Fibroblast of lung (primary cell): ENCODE results near the gene OR6Y1. TPM values are rescaled to one million over a fixed set of nuclear protein-coding genes. Genes with fewer than 3 reads are reported as not detected.

Source experiments
- DNase-seq, 2 donors: peaks; one replicate each; pipeline versions ENCODE4 v3.0.0 to v3.0.0-alpha.2; 2010; ENCODE audit warnings: low read depth in 2 of 2
- H2AFZ ChIP-seq: 2 replicates; pipeline ENCODE4 v1.5.1; 2012; ENCODE audit warnings: low read length, control low read depth, inconsistent platforms
- H3K27ac ChIP-seq: 2 replicates; pipeline ENCODE4 v1.5.1; 2011; ENCODE audit warnings: low read length, control low read depth; ENCODE audit not compliant: insufficient read depth
- H3K27me3 ChIP-seq: 2 replicates; pipeline ENCODE4 v1.5.1; 2011; ENCODE audit warnings: mild to moderate bottlenecking, low read length; ENCODE audit not compliant: control insufficient read depth, insufficient read depth
- H3K36me3 ChIP-seq: 2 replicates; pipeline ENCODE4 v1.5.1; 2011; ENCODE audit warnings: low read length; ENCODE audit not compliant: control insufficient read depth, insufficient read depth
- H3K4me1 ChIP-seq: 2 replicates; pipeline ENCODE4 v1.5.1; 2011; ENCODE audit warnings: low read length; ENCODE audit not compliant: control insufficient read depth, insufficient read depth; ENCODE audit errors: extremely low read depth
- H3K4me2 ChIP-seq: 2 replicates; pipeline ENCODE4 v1.5.1; 2011; ENCODE audit warnings: low read length, control low read depth; ENCODE audit not compliant: insufficient read depth; ENCODE audit errors: extremely low read depth
- H3K4me3 ChIP-seq, 4 experiments: fragments of 200-600 bp in 1 of 4; sonication (generic) in 1 of 4; replicated peaks in 1 of 4; 2 replicates each; pipeline ENCODE4 v1.5.1; 2011 to 2016; ENCODE audit warnings: low read length in 4 of 4, low read depth in 3 of 4, mild to moderate bottlenecking in 3 of 4, control low read depth in 2 of 4, inconsistent platforms in 1 of 4, mixed read lengths in 1 of 4; ENCODE audit not compliant: insufficient read depth in 1 of 4; ENCODE audit errors: control extremely low read depth in 1 of 4
- H3K79me2 ChIP-seq: 2 replicates; pipeline ENCODE4 v1.5.1; 2012; ENCODE audit warnings: mild to moderate bottlenecking, low read length, inconsistent platforms; ENCODE audit not compliant: control insufficient read depth, insufficient read depth
- H3K9ac ChIP-seq: 2 replicates; pipeline ENCODE4 v1.5.1; 2011; ENCODE audit warnings: mild to moderate bottlenecking, low read length, control low read depth; ENCODE audit not compliant: insufficient read depth
- H3K9me3 ChIP-seq: 2 replicates; pipeline ENCODE4 v1.5.1; 2012; ENCODE audit warnings: low read depth, low read length; ENCODE audit not compliant: control insufficient read depth, insufficient read depth
- H4K20me1 ChIP-seq: 2 replicates; pipeline ENCODE4 v1.5.1; 2011; ENCODE audit warnings: low read length; ENCODE audit not compliant: control insufficient read depth, insufficient read depth; ENCODE audit errors: extremely low read depth
- EZH2 ChIP-seq: IDR thresholded peaks from 2 replicates; pipeline ENCODE4 v1.5.1; 2012; ENCODE audit warnings: low read length, control low read depth, mild to moderate bottlenecking; ENCODE audit errors: missing control alignments
- polyA minus RNA-seq: library from RNA; depleted of rRNA, polyadenylated mRNA; stranded (reverse); fragments of >200 nt; gene quantifications from 2 replicates; pipeline ENCODE4 v1.2.3, GENCODE V29; 2011; ENCODE audit warnings: low replicate concordance
- polyA plus RNA-seq, 2 donors: library from polyadenylated mRNA; depleted of rRNA in 1 of 2; stranded (reverse) in 1 of 2; unstranded in 1 of 2; fragments of >200 nt; gene quantifications; 2 replicates each; pipeline ENCODE4 v1.2.1, GENCODE V29; 2011 to 2012; ENCODE audit warnings: missing spikeins in 1 of 2
- total RNA-seq: library from RNA; depleted of rRNA; stranded (reverse); fragments of >200 nt; gene quantifications from 2 replicates; pipeline ENCODE4 v1.2.1, GENCODE V29; 2014
- TF ChIP-seq, protein P1 (sequence below), 2 donors: IDR thresholded peaks in 1 of 2; conservative IDR thresholded peaks in 1 of 2; 1 replicate in 1 of 2; 2 replicates in 1 of 2; pipeline ENCODE4 v1.5.1; 2011 to 2012; ENCODE audit warnings: low read length in 2 of 2, control low read depth in 1 of 2, inconsistent platforms in 1 of 2, low read depth in 1 of 2, mild to moderate bottlenecking in 1 of 2

OR6Y1 gene, protein sequence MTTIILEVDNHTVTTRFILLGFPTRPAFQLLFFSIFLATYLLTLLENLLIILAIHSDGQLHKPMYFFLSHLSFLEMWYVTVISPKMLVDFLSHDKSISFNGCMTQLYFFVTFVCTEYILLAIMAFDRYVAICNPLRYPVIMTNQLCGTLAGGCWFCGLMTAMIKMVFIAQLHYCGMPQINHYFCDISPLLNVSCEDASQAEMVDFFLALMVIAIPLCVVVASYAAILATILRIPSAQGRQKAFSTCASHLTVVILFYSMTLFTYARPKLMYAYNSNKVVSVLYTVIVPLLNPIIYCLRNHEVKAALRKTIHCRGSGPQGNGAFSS
- not detected in 2 replicates for total RNA-seq
- polyA plus RNA-seq, result not detected in 2 replicates
- not detected in 2 replicates for polyA plus RNA-seq (2012)
- polyA minus RNA-seq, result not detected in 2 replicates

DNA sequence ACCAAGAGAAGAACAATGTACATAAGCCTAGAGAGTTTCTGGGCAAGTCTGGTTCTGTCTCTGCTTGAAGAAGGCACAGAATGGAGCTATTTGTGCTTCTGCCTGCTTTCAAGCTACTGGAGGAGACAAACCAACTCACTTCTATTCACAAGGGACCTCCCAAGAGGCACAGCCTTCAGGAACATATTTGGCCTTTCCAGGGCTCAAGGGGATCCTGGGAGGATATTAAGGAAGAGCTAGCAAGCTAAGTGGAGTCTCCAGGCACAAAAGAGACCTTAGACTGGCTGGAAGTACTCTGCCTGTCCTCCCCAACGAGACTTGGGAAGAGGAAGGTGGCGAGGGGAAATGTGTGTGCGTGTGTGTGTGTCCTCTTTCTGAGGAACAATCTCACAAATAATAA is at the start of gene OR6Y1:
OR6Y1 (minus strand) TSS at position 54 of the 400 bp plus-strand sequence. CDS start 6,300 bp downstream, outside the sequence.
- TF ChIP-seq EZH2, result no peak
- TF ChIP-seq, protein P1, sequence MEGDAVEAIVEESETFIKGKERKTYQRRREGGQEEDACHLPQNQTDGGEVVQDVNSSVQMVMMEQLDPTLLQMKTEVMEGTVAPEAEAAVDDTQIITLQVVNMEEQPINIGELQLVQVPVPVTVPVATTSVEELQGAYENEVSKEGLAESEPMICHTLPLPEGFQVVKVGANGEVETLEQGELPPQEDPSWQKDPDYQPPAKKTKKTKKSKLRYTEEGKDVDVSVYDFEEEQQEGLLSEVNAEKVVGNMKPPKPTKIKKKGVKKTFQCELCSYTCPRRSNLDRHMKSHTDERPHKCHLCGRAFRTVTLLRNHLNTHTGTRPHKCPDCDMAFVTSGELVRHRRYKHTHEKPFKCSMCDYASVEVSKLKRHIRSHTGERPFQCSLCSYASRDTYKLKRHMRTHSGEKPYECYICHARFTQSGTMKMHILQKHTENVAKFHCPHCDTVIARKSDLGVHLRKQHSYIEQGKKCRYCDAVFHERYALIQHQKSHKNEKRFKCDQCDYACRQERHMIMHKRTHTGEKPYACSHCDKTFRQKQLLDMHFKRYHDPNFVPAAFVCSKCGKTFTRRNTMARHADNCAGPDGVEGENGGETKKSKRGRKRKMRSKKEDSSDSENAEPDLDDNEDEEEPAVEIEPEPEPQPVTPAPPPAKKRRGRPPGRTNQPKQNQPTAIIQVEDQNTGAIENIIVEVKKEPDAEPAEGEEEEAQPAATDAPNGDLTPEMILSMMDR (conservative IDR thresholded peaks at IDR 0.05 in 1 of 2, IDR thresholded peaks at IDR 0.05 in 1 of 2; ENCODE audit: low read depth in 1 of 2, low read length in 2 of 2), result no peak
- Histone ChIP-seq H3K4me1 (no peaks in the 10 kb centered on the region), H3K27me3 (no peaks in the 10 kb centered on the region), H2AFZ (no peak within 1 kb of the TSS), H3K36me3 (no peaks in the 10 kb centered on the region), H3K27ac (no peak within 1 kb of the TSS), H3K9ac (no peak within 1 kb of the TSS), H3K4me2 (no peak within 1 kb of the TSS), H3K4me3 (no peak within 1 kb of the TSS), H3K79me2 (no peaks in the 10 kb centered on the region), H4K20me1 (no peaks in the 10 kb centered on the region), H3K9me3 (no peaks in the 10 kb centered on the region)
- no peak for DNase-seq

DNA sequence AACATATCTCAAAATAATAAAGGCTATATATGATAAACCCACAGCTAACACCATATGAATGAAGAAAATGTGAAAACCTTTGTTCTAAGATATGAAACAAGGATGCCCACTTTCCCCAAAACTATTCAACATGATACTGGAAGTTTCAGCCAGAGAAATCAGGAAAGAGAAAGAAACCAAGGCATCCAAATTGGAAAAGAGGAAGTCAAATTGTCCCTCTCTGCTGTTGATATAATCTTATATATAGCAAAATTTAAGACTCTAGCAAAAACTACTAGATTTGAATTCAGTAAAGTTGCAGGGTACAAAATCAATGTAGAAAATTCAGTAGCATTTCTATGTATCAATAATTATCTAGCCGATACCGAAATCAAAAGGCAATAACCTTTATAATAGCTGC is 46.5 kb upstream of the OR6Y1 start:
- no peaks in the 10 kb centered on the region for H3K36me3 ChIP-seq
- H4K20me1 ChIP-seq, result no peaks in the 10 kb centered on the region
- H2AFZ ChIP-seq, result no peak overlapping the region
- no peaks in the 10 kb centered on the region for H3K79me2 ChIP-seq
- H3K4me3 ChIP-seq, result no peak overlapping the region
- no peaks in the 10 kb centered on the region for H3K4me1 ChIP-seq
- no peak for TF ChIP-seq EZH2
- TF ChIP-seq, protein P1 (conservative IDR thresholded peaks at IDR 0.05 in 1 of 2, IDR thresholded peaks at IDR 0.05 in 1 of 2; ENCODE audit: low read depth in 1 of 2, low read length in 2 of 2), result no peak
- no peak overlapping the region for H3K4me2 ChIP-seq
- no peak for DNase-seq
- H3K9me3 ChIP-seq, result no peaks in the 10 kb centered on the region
- no peaks in the 10 kb centered on the region for H3K27me3 ChIP-seq
- no peak overlapping the region for H3K9ac ChIP-seq
- H3K27ac ChIP-seq, result no peak overlapping the region

DNA sequence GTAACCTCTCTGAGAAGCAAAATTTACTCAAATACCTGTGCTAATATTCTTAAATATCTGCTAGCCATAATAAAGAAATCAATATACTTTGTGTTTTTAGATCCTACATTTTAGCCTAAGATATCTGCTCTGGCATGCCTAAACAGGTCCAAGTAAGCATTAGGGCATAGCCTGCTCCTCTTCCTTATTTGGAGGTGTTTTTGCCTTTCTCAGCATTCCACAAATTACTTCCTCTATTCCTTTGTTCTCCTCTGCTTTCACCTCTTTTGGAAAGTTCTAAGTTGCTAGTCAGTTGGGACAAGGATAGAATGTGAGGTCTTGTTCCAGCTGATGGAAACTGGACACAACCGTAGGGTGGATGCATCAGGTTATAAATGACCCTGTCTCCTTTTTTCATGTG is 32.7 kb upstream of the OR6Y1 start:
- Histone ChIP-seq H4K20me1 (no peaks in the 10 kb centered on the region), H3K4me2 (no peak overlapping the region), H3K79me2 (no peaks in the 10 kb centered on the region), H3K27ac (no peak overlapping the region), H2AFZ (no peak overlapping the region), H3K27me3 (no peaks in the 10 kb centered on the region), H3K4me1 (no peaks in the 10 kb centered on the region), H3K4me3 (no peak overlapping the region), H3K36me3 (no peaks in the 10 kb centered on the region), H3K9me3 (no peaks in the 10 kb centered on the region), H3K9ac (no peak overlapping the region)
- TF ChIP-seq, protein P1 (conservative IDR thresholded peaks at IDR 0.05 in 1 of 2, IDR thresholded peaks at IDR 0.05 in 1 of 2; ENCODE audit: low read depth in 1 of 2, low read length in 2 of 2), result no peak
- TF ChIP-seq EZH2, result no peak
- DNase-seq, result no peak
